Lower leg skin (tissue), 3 donors: ENCODE measurements around the gene RIC3.

Experiments
- POLR2A ChIP-seq, 2 donors: fragments of 450-650 bp; IDR thresholded peaks; one replicate each; pipeline ENCODE4 v1.6.1; 2016 to 2017; ENCODE audit warnings: antibody characterized with exemption in 2 of 2, mild to moderate bottlenecking in 1 of 2, moderate library complexity in 1 of 2
- TF ChIP-seq, protein P1 (sequence below), 3 donors: fragments of 450-650 bp; IDR thresholded peaks; one replicate each; pipeline ENCODE4 v1.5.1; 2016; ENCODE audit warnings: antibody characterized with exemption in 3 of 3, mild to moderate bottlenecking in 3 of 3, moderate library complexity in 2 of 3

DNA sequence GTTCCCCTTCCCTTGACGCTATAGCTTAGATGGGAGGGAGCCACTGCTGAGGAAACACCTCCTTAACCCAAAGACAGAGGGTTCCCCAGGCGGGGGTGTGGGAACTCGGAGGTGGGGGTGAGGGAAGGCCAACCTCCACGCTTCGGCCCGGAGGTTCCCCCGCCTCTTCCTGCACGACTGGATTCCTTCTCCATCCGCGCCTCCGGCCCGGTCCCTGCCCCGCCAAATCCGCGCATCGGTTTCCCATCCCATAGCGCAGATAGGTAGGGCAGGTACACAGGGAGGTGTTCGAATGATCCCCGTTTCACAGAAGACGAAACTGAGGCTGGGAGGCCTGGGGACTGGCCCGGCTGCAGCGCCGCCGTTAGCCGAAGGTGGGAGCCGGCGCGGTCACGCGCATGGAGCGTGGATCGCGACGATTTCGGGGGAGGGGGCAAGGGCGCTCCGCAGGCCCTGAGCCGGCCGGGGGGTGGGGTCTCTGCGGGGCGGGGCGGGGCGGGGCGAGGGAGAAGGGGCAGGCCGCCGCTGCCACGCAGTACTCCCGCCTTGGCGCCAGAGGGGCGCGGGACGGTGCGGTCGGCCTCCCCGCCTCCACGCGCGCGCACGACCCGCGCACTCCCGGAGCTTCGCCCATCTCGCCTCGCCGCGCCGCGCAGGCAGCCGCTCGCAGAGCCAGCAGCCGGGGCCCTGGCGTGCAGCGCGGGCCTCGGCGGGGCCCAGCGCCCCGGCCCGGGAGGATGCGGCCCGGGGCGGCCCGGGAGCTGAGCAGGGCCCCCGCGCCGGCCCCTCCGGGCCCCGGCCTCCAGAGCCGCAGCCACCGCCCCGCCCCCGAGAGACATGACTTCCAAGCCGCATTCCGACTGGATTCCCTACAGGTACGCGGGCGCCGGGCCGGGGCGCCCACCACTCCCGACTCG, 87.9 kb downstream of the RIC3 start, which contains the start of gene TUB:
- TF ChIP-seq, protein P1, sequence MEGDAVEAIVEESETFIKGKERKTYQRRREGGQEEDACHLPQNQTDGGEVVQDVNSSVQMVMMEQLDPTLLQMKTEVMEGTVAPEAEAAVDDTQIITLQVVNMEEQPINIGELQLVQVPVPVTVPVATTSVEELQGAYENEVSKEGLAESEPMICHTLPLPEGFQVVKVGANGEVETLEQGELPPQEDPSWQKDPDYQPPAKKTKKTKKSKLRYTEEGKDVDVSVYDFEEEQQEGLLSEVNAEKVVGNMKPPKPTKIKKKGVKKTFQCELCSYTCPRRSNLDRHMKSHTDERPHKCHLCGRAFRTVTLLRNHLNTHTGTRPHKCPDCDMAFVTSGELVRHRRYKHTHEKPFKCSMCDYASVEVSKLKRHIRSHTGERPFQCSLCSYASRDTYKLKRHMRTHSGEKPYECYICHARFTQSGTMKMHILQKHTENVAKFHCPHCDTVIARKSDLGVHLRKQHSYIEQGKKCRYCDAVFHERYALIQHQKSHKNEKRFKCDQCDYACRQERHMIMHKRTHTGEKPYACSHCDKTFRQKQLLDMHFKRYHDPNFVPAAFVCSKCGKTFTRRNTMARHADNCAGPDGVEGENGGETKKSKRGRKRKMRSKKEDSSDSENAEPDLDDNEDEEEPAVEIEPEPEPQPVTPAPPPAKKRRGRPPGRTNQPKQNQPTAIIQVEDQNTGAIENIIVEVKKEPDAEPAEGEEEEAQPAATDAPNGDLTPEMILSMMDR (IDR thresholded peaks at IDR 0.05): no peak
- no peak for TF ChIP-seq POLR2A (IDR thresholded peaks at IDR 0.05)
